Measurements from ENCODE around the gene FLNA. TPM values are rescaled to one million over a fixed set of nuclear protein-coding genes. Genes with fewer than 3 reads are reported as not detected.

Gene FLNA
- total RNA-seq, 2 donors from 2014 or later, result 230 to 308 TPM

DNA sequence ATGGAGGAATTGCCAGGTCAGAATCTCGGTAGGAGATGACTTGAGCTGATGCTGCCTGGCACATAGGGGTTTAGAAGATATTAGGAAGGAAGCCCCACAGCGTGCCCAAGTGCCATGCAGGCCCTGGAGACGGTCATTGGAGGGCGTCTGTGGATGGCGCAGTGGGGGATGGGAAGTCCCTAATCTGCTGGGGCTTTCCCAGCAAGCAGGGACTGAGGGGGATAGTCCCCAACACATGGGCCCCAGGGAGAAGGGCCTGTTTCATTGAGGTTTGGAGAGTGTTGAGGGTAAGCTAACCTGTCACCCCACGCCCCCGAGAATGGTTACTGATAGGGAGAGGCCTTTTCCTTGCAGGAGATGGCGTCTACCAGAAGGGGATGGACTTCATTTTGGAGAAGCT is 44.8 kb upstream of the FLNA start:
- no peak for DNase-seq
- no peak overlapping the region for H3K4me3 ChIP-seq
- intact Hi-C loops (cut with DNase I), result no loop called here
- no peaks in the 10 kb centered on the region for H3K36me3 ChIP-seq (replicated peaks in 1 of 2; ENCODE audit: insufficient read depth in 1 of 2, low read depth in 2 of 2)
- 91 to 94% methylated on average over 3 to 4 of the region's 8 CpGs for WGBS, 2 donors
- H3K27me3 ChIP-seq, result no peaks in the 10 kb centered on the region
- no peak overlapping the region for H3K27ac ChIP-seq
- no peak for TF ChIP-seq POLR2A (IDR thresholded peaks at IDR 0.05)
- TF ChIP-seq, protein P1, sequence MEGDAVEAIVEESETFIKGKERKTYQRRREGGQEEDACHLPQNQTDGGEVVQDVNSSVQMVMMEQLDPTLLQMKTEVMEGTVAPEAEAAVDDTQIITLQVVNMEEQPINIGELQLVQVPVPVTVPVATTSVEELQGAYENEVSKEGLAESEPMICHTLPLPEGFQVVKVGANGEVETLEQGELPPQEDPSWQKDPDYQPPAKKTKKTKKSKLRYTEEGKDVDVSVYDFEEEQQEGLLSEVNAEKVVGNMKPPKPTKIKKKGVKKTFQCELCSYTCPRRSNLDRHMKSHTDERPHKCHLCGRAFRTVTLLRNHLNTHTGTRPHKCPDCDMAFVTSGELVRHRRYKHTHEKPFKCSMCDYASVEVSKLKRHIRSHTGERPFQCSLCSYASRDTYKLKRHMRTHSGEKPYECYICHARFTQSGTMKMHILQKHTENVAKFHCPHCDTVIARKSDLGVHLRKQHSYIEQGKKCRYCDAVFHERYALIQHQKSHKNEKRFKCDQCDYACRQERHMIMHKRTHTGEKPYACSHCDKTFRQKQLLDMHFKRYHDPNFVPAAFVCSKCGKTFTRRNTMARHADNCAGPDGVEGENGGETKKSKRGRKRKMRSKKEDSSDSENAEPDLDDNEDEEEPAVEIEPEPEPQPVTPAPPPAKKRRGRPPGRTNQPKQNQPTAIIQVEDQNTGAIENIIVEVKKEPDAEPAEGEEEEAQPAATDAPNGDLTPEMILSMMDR (IDR thresholded peaks at IDR 0.05), result no peak
- no peaks in the 10 kb centered on the region for H3K4me1 ChIP-seq
- H3K9me3 ChIP-seq, result no peaks in the 10 kb centered on the region
- ATAC-seq, result no peak

- WGBS, 2 donors, result 83 to 84% methylated on average over 7 of the region's 7 CpGs
- Histone ChIP-seq H3K4me3 (no peak overlapping the region), H3K9me3 (no peaks in the 10 kb centered on the region), H3K36me3 (replicated peaks in 1 of 2; ENCODE audit: insufficient read depth in 1 of 2, low read depth in 2 of 2) (no peaks in the 10 kb centered on the region), H3K4me1 (peaks cover 9% of the 10 kb centered on the region), H3K27ac (no peak overlapping the region), H3K27me3 (no peaks in the 10 kb centered on the region)
- intact Hi-C loops (cut with DNase I), result no loop called here
- DNase-seq, result no peak
- no peak for ATAC-seq
- TF ChIP-seq POLR2A (IDR thresholded peaks at IDR 0.05), result no peak
- TF ChIP-seq, protein P1 (IDR thresholded peaks at IDR 0.05), result no peak
Observed at GRCh38 chrX:154417157-154417556, 42.7 kb upstream of the FLNA start.

DNA sequence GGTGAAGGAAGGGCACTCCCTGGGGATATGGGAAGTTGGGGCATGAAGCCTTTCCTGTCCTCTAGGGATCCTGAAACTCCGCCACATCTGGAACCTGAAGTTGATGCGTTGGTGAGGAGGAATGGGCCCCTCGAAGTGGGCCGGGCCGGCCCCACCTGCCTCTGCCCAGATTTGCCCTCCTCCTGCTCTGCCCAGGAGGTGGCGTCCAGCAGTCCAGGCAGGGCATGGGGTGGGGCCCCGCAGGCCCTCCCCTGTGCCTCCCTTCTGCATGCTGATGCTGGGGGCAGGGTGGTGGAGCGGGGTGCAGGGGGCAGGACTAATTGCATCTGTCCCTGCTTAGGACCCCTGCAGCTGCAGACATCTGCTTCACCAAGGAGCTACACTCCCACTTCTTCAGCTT is 38.7 kb upstream of the FLNA start:
- intact Hi-C loops (cut with DNase I), result no loop called here
- peaks cover 12% of the 10 kb centered on the region for H3K4me1 ChIP-seq
- no peak overlapping the region for H3K4me3 ChIP-seq
- WGBS, 2 donors, result 53% methylated on average over 6 of the region's 8 CpGs; no CpG with 5 or more reads in 1 of the 2 donors
- DNase-seq (no peak), ATAC-seq (no peak)
- no peaks in the 10 kb centered on the region for H3K9me3 ChIP-seq
- TF ChIP-seq POLR2A (IDR thresholded peaks at IDR 0.05), result no peak
- TF ChIP-seq, protein P1 (IDR thresholded peaks at IDR 0.05), result no peak
- H3K27me3 ChIP-seq, result no peaks in the 10 kb centered on the region
- H3K36me3 ChIP-seq (replicated peaks in 1 of 2; ENCODE audit: insufficient read depth in 1 of 2, low read depth in 2 of 2), result no peaks in the 10 kb centered on the region
- H3K27ac ChIP-seq, result no peak overlapping the region

- H3K9me3 ChIP-seq, result no peaks in the 10 kb centered on the region
- peaks cover 12% of the 10 kb centered on the region for H3K4me1 ChIP-seq
- no peak overlapping the region for H3K4me3 ChIP-seq
- no peak for TF ChIP-seq POLR2A (IDR thresholded peaks at IDR 0.05)
- TF ChIP-seq, protein P1 (IDR thresholded peaks at IDR 0.05), result no peak
- 20% methylated on average over 2 of the region's 4 CpGs; no CpG with 5 or more reads in 1 of the 2 donors for WGBS, 2 donors
- H3K27me3 ChIP-seq, result no peaks in the 10 kb centered on the region
- DNase-seq (no peak), ATAC-seq (no peak)
- H3K27ac ChIP-seq, result peak overlapping the region in 3 of 4 donors; percentile 77 to 90 (median 84)
- H3K36me3 ChIP-seq (replicated peaks in 1 of 2; ENCODE audit: insufficient read depth in 1 of 2, low read depth in 2 of 2), result no peaks in the 10 kb centered on the region
- intact Hi-C loops (cut with DNase I), result no loop called here
Observed at GRCh38 chrX:154412468-154412867, 38.0 kb upstream of the FLNA start.

- peak overlapping the region; percentile 70 to 90 (median 80) for H3K27ac ChIP-seq
Observed at GRCh38 chrX:154411981-154412340, 37.5 kb upstream of the FLNA start.

More at GRCh38 chrX:154411981-154412340, 37.5 kb upstream of the FLNA start:
- ATAC-seq (peak; percentile 74), DNase-seq (peak; percentile 44 to 76 (median 66))
- TF ChIP-seq, protein P1 (IDR thresholded peaks at IDR 0.05), result no peak
- peak in 1 of 3 donors; percentile 2 for TF ChIP-seq POLR2A (IDR thresholded peaks at IDR 0.05)
- intact Hi-C loops (cut with DNase I), result no loop called here
- no peaks in the 10 kb centered on the region for H3K9me3 ChIP-seq
- no peaks in the 10 kb centered on the region for H3K36me3 ChIP-seq (replicated peaks in 1 of 2; ENCODE audit: insufficient read depth in 1 of 2, low read depth in 2 of 2)
- no peaks in the 10 kb centered on the region for H3K27me3 ChIP-seq
- 0% methylated on average over 6 of the region's 29 CpGs; no CpG with 5 or more reads in 1 of the 2 donors for whole genome bisulfite sequencing, 2 donors
- peaks cover 12% of the 10 kb centered on the region for H3K4me1 ChIP-seq
- H3K4me3 ChIP-seq, result peak overlapping the region; percentile 52 to 76
